Fibroblast of lung (primary cell): ENCODE results near the gene ITGA2.

Source experiments
- EZH2 ChIP-seq: IDR thresholded peaks from 2 replicates; pipeline ENCODE4 v1.5.1; 2012; ENCODE audit warnings: low read length, control low read depth, mild to moderate bottlenecking; ENCODE audit errors: missing control alignments
- TF ChIP-seq, protein P1 (sequence below), 2 donors: IDR thresholded peaks in 1 of 2; conservative IDR thresholded peaks in 1 of 2; 1 replicate in 1 of 2; 2 replicates in 1 of 2; pipeline ENCODE4 v1.5.1; 2011 to 2012; ENCODE audit warnings: low read length in 2 of 2, control low read depth in 1 of 2, inconsistent platforms in 1 of 2, low read depth in 1 of 2, mild to moderate bottlenecking in 1 of 2

- TF ChIP-seq EZH2, result no peak
- TF ChIP-seq, protein P1, sequence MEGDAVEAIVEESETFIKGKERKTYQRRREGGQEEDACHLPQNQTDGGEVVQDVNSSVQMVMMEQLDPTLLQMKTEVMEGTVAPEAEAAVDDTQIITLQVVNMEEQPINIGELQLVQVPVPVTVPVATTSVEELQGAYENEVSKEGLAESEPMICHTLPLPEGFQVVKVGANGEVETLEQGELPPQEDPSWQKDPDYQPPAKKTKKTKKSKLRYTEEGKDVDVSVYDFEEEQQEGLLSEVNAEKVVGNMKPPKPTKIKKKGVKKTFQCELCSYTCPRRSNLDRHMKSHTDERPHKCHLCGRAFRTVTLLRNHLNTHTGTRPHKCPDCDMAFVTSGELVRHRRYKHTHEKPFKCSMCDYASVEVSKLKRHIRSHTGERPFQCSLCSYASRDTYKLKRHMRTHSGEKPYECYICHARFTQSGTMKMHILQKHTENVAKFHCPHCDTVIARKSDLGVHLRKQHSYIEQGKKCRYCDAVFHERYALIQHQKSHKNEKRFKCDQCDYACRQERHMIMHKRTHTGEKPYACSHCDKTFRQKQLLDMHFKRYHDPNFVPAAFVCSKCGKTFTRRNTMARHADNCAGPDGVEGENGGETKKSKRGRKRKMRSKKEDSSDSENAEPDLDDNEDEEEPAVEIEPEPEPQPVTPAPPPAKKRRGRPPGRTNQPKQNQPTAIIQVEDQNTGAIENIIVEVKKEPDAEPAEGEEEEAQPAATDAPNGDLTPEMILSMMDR (conservative IDR thresholded peaks at IDR 0.05 in 1 of 2, IDR thresholded peaks at IDR 0.05 in 1 of 2; ENCODE audit: low read depth in 1 of 2, low read length in 2 of 2), result no peak
These were observed 122.0 kb downstream of the ITGA2 start for GRCh38 chr5:53111139-53111538.
